Measurements from ENCODE around the gene EGLN3.

EGLN3 gene

GRCh38 chr14:33906968-33907367 is 43.9 kb downstream of the EGLN3 start:
- Mint-ChIP-seq H3K36me3 (ENCODE audit: insufficient read depth) (no peaks in the 10 kb centered on the region), H3K27ac (no peak overlapping the region), H3K9me3 (peaks cover 0 to 8% of the 10 kb centered on the region in 2 donors), H3K4me1 (ENCODE audit: low read depth in 2 of 2) (no peaks in the 10 kb centered on the region), H3K4me3 (no peak overlapping the region), H3K27me3 (no peaks in the 10 kb centered on the region)
- ATAC-seq (replicated peaks) (no peak), DNase-seq (no peak)

GRCh38 chr14:33904609-33905008 is 46.3 kb downstream of the EGLN3 start:
- H3K9me3 Mint-ChIP-seq = peaks cover 0 to 4% of the 10 kb centered on the region in 2 donors
- no peak overlapping the region for H3K4me3 Mint-ChIP-seq
- no peaks in the 10 kb centered on the region for H3K36me3 Mint-ChIP-seq (ENCODE audit: insufficient read depth)
- no peaks in the 10 kb centered on the region for H3K4me1 Mint-ChIP-seq (ENCODE audit: low read depth in 2 of 2)
- no peak for DNase-seq
- no peak for ATAC-seq (replicated peaks)
- no peak overlapping the region for H3K27ac Mint-ChIP-seq
- H3K27me3 Mint-ChIP-seq = no peaks in the 10 kb centered on the region

GRCh38 chr14:33903369-33903768 is 47.5 kb downstream of the EGLN3 start:
- no peak for ATAC-seq (replicated peaks)
- H3K27ac Mint-ChIP-seq = no peak overlapping the region

GRCh38 chr14:33902363-33902762 is 48.5 kb downstream of the EGLN3 start:
- H3K27me3 Mint-ChIP-seq = no peaks in the 10 kb centered on the region
- H3K4me1 Mint-ChIP-seq (ENCODE audit: low read depth in 2 of 2) = no peaks in the 10 kb centered on the region
- ATAC-seq (replicated peaks) (no peak), DNase-seq (no peak)
- no peaks in the 10 kb centered on the region for H3K36me3 Mint-ChIP-seq (ENCODE audit: insufficient read depth)
- H3K9me3 Mint-ChIP-seq = peaks cover 0 to 4% of the 10 kb centered on the region in 2 donors
- H3K4me3 Mint-ChIP-seq = no peak overlapping the region
- H3K27ac Mint-ChIP-seq = no peak overlapping the region

More at GRCh38 chr14:33903369-33903768, 47.5 kb downstream of the EGLN3 start:
- H3K27me3 Mint-ChIP-seq = no peaks in the 10 kb centered on the region
- H3K4me3 Mint-ChIP-seq = no peak overlapping the region
- no peaks in the 10 kb centered on the region for H3K4me1 Mint-ChIP-seq (ENCODE audit: low read depth in 2 of 2)
- DNase-seq = no peak
- H3K9me3 Mint-ChIP-seq = peaks cover 0 to 4% of the 10 kb centered on the region in 2 donors
- no peaks in the 10 kb centered on the region for H3K36me3 Mint-ChIP-seq (ENCODE audit: insufficient read depth)

- H3K4me1 Mint-ChIP-seq (ENCODE audit: low read depth in 2 of 2) = no peaks in the 10 kb centered on the region
- no peak overlapping the region for H3K27ac Mint-ChIP-seq
- DNase-seq (no peak), ATAC-seq (replicated peaks) (no peak)
- no peaks in the 10 kb centered on the region for H3K36me3 Mint-ChIP-seq (ENCODE audit: insufficient read depth)
- H3K9me3 Mint-ChIP-seq = peaks cover 0 to 4% of the 10 kb centered on the region in 2 donors
- H3K4me3 Mint-ChIP-seq = no peak overlapping the region
- H3K27me3 Mint-ChIP-seq = no peaks in the 10 kb centered on the region
These were observed 49.3 kb downstream of the EGLN3 start for GRCh38 chr14:33901426-33902155.

GRCh38 chr14:33900706-33901105 is 50.2 kb downstream of the EGLN3 start:
- Mint-ChIP-seq H3K36me3 (ENCODE audit: insufficient read depth) (no peaks in the 10 kb centered on the region), H3K27ac (no peak overlapping the region), H3K9me3 (peaks cover 0 to 4% of the 10 kb centered on the region in 2 donors), H3K4me3 (no peak overlapping the region), H3K4me1 (ENCODE audit: low read depth in 2 of 2) (no peaks in the 10 kb centered on the region), H3K27me3 (no peaks in the 10 kb centered on the region)
- no peak for DNase-seq
- no peak for ATAC-seq (replicated peaks)

- no peaks in the 10 kb centered on the region for H3K4me1 Mint-ChIP-seq (ENCODE audit: low read depth in 2 of 2)
- DNase-seq (no peak), ATAC-seq (replicated peaks) (no peak)
- H3K27me3 Mint-ChIP-seq = no peaks in the 10 kb centered on the region
- no peaks in the 10 kb centered on the region for H3K36me3 Mint-ChIP-seq (ENCODE audit: insufficient read depth)
- H3K4me3 Mint-ChIP-seq = no peak overlapping the region
- peaks cover 0 to 4% of the 10 kb centered on the region in 2 donors for H3K9me3 Mint-ChIP-seq
- H3K27ac Mint-ChIP-seq = no peak overlapping the region
These were observed 51.0 kb downstream of the EGLN3 start for GRCh38 chr14:33899723-33900341.

- H3K9me3 Mint-ChIP-seq = peaks cover 0 to 4% of the 10 kb centered on the region in 2 donors
- no peaks in the 10 kb centered on the region for H3K4me1 Mint-ChIP-seq (ENCODE audit: low read depth in 2 of 2)
- DNase-seq (no peak), ATAC-seq (replicated peaks) (no peak)
- no peak overlapping the region for H3K27ac Mint-ChIP-seq
- no peaks in the 10 kb centered on the region for H3K27me3 Mint-ChIP-seq
- H3K4me3 Mint-ChIP-seq = no peak overlapping the region
- no peaks in the 10 kb centered on the region for H3K36me3 Mint-ChIP-seq (ENCODE audit: insufficient read depth)
These were observed 52.9 kb downstream of the EGLN3 start for GRCh38 chr14:33897878-33898535.

- no peak for DNase-seq
- ATAC-seq (replicated peaks) = no peak
These were observed 53.5 kb downstream of the EGLN3 start for GRCh38 chr14:33897382-33897781.

GRCh38 chr14:33894339-33894738 is 56.5 kb downstream of the EGLN3 start:
- H3K36me3 Mint-ChIP-seq (ENCODE audit: insufficient read depth) = no peaks in the 10 kb centered on the region
- DNase-seq = no peak

More at GRCh38 chr14:33897382-33897781, 53.5 kb downstream of the EGLN3 start:
- H3K4me3 Mint-ChIP-seq = no peak overlapping the region
- H3K27ac Mint-ChIP-seq = no peak overlapping the region
- no peaks in the 10 kb centered on the region for H3K36me3 Mint-ChIP-seq (ENCODE audit: insufficient read depth)
- no peaks in the 10 kb centered on the region for H3K27me3 Mint-ChIP-seq
- no peaks in the 10 kb centered on the region for H3K4me1 Mint-ChIP-seq (ENCODE audit: low read depth in 2 of 2)
- peaks cover 0 to 6% of the 10 kb centered on the region in 2 donors for H3K9me3 Mint-ChIP-seq

GRCh38 chr14:33891700-33892099 is 59.2 kb downstream of the EGLN3 start:
- Mint-ChIP-seq H3K27ac (no peak overlapping the region), H3K4me1 (ENCODE audit: low read depth in 2 of 2) (peaks cover 0 to 2% of the 10 kb centered on the region in 2 donors), H3K36me3 (ENCODE audit: insufficient read depth) (no peaks in the 10 kb centered on the region), H3K9me3 (peaks cover 0 to 16% of the 10 kb centered on the region in 2 donors), H3K27me3 (no peaks in the 10 kb centered on the region), H3K4me3 (no peak overlapping the region)
- DNase-seq (no peak), ATAC-seq (replicated peaks) (no peak)

More at GRCh38 chr14:33894339-33894738, 56.5 kb downstream of the EGLN3 start:
- no peak for ATAC-seq (replicated peaks)
- H3K4me1 Mint-ChIP-seq (ENCODE audit: low read depth in 2 of 2) = peaks cover 0 to 2% of the 10 kb centered on the region in 2 donors
- H3K9me3 Mint-ChIP-seq = peaks cover 0 to 6% of the 10 kb centered on the region in 2 donors
- H3K4me3 Mint-ChIP-seq = no peak overlapping the region
- H3K27me3 Mint-ChIP-seq = no peaks in the 10 kb centered on the region
- H3K27ac Mint-ChIP-seq = no peak overlapping the region

GRCh38 chr14:33884916-33885315 is 66.0 kb downstream of the EGLN3 start:
- Mint-ChIP-seq H3K9me3 (peaks cover 0 to 11% of the 10 kb centered on the region in 2 donors), H3K27me3 (no peaks in the 10 kb centered on the region), H3K27ac (no peak overlapping the region), H3K4me1 (ENCODE audit: low read depth in 2 of 2) (no peaks in the 10 kb centered on the region), H3K4me3 (no peak overlapping the region), H3K36me3 (ENCODE audit: insufficient read depth) (no peaks in the 10 kb centered on the region)
- no peak for ATAC-seq (replicated peaks)
- DNase-seq = no peak

GRCh38 chr14:33880330-33880729 is 70.5 kb downstream of the EGLN3 start:
- H3K9me3 Mint-ChIP-seq = peaks cover 0 to 20% of the 10 kb centered on the region in 2 donors
- no peaks in the 10 kb centered on the region for H3K36me3 Mint-ChIP-seq (ENCODE audit: insufficient read depth)
- H3K4me3 Mint-ChIP-seq = no peak overlapping the region
- DNase-seq = no peak
- H3K27me3 Mint-ChIP-seq = no peaks in the 10 kb centered on the region
- ATAC-seq (replicated peaks) = no peak
- H3K4me1 Mint-ChIP-seq (ENCODE audit: low read depth in 2 of 2) = no peaks in the 10 kb centered on the region
- no peak overlapping the region for H3K27ac Mint-ChIP-seq

All from effector memory CD8-positive, alpha-beta T cell (primary cell).